HG03095 (cell line): ENCODE results near the gene DLX2.

ENCODE experiments used
- ATAC-seq: cut with Tn5 transposase; IDR thresholded peaks from one replicate; pipeline ENCODE4 v1.9.1; 2021; ENCODE audit warnings: moderate library complexity; ENCODE audit not compliant: unreplicated experiment

Gene DLX2

DNA sequence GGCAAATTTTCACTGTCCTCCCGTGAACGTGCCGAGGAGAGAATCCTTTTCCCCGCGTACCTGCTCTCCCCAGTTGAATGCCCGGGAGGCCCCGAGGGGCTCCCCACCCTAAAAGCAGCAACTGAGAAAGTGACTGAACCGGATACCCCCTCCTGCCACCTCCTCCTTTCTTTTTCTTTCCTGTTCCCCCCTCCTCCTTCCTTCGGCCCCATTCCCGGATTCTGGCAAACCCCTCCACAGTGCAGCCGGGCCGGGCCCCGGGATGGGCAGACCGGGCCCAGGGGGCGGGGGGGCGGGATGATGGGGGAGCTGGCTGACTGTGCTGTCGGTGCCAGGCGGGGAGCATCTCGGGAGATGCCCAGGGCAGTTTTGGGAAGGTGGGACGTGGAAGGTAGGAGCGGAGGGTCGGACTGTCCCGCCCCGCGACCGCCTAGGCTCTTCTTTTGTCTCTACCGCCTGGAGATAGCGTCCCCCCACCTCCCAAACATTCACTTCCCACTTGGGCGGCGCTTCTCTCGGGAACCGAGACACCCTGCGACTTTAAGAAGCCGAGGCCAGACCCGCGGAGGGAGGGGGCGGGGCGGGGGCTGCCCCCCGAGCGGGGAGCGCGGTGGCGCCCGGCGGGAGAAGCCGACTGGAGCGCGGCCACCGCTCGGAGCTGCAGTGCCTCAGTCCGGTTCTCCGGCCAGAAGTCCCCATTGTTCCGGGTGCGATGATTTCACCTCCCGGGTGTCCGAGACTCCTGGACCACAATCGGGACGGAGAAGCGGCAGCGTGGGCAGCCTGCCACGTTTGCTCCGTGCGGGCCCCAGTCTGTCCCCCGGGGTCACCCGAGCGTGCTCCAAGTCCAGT lies 8.2 kb downstream of the DLX2 start:
- ATAC-seq = no peak

DNA sequence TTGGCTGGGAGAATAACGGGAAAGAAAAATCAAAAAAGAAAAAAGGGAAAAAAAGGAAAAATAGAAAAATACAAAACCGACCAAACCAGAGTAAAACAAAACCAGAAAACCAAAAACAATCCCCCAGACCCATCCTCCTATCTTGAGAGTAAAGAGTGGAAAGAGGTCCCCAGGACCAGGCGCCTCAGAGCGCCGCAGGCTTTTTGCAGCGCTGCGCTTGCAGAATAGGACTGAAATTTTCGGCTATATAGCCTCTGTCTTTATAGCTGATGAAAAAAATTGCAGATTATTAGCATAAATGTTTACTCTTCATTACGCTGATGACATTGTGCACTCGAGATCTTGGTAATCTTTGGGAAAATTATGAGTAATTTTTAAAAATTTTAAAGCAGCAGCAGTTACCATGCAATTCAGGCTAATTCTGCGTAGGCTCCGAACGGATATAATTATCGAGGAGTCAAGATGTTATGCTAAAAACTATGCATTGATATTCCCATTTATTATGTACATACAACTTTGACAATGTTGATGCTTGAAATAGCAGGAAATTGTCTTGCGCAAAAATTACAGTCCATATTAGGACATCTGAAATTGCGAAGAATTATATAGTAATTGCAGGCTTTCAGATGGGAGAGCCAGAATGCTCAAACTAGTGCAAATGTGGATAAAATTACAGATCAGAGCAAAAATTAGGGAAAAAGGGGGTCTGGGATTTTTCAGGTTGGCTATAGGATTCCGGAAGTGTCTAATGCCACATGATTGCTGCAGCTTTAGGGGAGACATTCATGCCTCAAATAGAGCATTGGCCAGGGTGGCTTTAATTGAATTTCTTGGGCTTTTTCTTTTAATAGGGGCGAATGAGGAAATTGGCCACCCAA lies 9.0 kb downstream of the DLX2 start:
- ATAC-seq = no peak

DNA sequence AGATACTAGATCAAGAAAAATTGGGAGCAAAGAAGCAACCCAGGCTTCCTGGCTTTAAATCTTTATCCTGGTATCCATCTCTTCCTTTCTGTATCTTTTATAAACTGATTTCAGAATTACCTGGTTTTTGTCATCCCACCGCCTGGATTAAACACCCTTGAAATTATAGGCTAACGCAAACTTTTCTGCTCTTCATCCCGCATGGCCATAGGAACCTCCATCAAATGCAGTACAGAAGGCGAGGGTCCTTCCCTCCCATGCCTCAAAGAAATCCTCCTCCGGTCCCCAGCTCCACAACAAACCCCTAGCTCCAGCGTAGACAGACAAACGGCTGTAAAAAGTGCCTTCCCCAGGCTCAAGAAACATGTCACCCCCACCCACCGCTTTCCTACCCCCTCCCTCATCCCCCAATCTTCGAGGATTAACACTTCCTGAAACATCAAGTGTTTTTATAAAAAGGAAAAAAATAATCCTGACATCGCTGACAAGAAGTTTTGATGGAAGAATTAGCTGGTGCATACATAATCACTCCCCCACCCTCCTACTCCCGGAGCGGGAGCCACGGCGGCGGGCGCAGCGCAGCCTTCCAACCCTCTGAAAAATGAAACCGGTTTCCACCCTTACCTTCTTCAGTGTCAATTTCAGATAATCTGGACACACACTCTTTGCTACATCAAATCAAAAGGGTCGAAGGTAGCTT lies 9.8 kb downstream of the DLX2 start:
- ATAC-seq = no peak

DNA sequence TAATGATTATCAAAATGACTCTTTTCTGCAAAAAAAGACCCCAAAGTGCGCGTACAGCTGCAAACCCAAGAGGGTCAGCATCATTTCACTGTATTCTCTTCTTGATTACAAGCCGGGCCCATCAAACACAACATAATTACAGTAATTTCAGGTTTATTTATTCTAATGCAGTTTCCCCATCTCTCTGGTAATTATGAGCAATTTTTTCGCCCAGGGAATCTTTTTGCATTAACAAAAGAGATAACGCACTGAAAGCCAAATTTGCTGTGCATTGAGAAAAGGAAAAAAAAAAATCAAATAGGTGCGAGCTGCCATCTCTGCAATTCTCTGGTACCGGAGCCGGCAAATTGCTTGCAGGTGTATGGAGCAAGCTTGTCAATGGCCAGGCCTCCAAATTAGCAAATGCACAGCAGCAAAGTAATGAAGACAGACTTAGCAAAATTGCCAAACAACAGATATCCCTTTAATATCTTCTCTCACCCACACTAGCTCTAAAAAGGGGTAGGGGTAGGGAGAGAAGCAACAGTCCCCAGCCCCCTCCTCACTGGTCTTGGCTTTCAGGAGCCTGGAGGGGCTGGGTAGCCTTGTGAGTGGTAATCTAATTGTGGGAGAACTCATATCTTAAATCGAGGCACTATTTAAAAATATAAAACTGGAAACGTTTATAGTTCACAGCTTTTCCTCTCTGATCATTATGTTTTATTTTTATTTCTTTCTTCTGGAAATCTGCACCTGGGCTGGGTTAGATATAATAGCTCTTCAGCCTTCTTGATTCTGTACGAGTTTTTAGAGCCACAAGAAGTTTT lies 10.7 kb downstream of the DLX2 start:
- no peak for ATAC-seq

DNA sequence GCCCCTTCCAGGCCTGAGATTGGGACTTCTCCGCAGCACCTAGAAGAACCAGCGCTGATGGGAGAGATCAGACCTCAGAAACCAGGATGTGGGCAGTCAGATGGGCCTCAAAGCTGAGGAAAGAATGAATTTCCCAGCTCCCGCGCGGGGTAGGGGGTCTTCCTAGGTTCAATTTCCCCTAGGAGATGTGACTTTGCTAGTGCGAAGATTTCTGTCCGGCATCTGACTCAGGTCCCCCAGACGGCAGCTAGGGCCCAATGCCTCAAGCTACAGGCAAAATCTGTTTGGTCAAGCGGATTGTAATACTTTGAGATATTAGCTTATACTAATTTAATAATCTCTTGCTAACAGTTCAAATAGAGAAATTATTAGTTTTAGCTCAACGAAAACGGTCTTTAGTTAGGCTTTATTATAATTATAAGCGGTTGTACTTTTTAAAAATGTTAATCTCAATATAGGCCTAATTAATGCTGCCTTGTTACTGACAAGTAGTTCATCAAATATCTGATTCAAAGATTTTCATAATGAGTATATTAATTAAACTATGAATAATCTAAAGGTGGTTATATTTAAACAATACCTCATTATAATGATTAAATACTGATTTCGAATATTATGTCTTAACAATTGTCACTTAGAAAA lies 11.6 kb downstream of the DLX2 start:
- no peak for ATAC-seq

DNA sequence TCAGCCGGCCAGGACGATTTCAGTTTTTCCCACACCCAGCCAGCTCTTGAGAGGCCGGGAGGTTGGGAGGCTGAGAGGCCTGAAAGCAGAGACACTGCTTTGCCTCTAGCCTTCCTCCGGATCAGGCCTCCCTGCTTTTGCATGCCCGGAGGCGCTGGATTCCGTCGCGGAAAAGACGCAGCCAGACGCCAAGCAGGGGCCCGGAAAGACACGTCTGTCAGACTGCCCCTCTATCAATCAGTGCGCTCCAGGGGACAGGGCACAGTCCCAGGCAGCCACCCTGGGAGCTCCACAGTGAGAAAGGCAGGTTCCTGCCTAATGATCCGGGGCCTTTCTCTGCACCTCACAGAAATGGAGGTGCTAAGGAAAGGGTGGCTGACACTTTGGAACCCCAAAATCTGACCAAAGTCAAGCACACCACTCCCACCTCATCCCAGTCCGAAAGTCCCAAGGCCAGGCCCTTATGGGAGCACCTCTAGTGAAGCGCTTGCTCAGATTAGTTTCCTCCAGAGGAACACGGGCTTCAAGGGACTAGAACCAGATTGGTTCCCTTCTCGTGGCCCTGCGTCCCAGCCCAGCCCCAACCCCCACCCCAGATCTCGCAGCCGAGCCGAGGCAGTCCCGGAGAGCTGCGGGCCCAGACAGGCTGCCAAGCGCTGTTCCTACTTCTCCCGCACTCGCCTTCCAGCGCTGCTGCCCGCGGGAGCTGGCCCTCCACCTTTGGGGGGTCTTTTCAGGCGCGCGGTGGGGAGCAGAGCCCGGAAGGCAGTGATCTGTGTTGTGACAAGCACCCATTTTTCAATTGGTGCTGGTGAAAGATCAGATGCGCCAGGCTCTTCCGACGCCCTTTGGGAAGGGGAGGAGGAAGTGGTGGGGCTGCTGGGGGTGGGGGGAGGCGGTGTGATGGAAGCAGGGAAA lies 12.4 kb downstream of the DLX2 start:
- no peak for ATAC-seq

DNA sequence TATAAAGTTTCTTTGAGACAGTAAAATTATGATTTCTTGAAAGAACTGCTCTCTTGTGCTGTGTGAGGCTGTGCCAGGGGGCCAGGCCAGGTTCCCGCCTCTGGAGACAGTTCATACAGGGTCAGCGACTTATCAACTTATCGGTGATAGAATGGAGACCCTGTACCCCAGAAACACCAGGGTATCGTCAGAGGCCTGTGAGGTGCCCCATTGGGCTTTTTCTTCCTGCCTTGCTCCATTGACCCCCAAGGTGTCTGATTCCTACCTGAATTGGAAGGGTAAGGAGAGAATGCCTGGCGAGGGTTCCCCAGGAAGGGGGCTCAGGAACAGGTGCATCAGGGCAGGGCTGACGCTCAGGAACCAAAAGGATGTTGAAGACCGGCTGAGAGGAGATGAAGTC lies 13.1 kb downstream of the DLX2 start:
- ATAC-seq = no peak

DNA sequence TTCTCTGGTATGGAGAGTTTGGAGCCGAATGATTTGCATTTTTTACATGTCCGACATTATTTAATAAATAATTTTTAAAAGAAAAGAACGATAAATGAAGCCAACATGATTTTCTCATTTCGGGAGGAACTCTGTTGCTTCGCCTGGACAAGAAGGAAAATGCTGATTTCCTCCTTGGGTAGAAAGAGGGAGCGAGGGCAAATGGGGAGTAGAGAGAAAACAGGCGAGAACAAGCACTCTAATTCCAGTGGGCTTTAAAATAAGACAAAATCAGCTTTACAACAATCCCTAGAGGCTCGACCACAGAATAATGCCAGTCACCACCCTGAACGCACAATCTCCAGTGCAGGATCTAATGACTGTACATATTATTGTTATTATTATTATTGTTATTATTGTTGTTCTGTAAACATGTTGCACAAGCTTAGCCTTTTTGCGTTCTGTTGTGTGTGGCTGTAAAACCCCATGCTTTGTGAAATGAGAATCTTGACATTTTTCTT lies 13.6 kb downstream of the DLX2 start:
- ATAC-seq = no peak

DNA sequence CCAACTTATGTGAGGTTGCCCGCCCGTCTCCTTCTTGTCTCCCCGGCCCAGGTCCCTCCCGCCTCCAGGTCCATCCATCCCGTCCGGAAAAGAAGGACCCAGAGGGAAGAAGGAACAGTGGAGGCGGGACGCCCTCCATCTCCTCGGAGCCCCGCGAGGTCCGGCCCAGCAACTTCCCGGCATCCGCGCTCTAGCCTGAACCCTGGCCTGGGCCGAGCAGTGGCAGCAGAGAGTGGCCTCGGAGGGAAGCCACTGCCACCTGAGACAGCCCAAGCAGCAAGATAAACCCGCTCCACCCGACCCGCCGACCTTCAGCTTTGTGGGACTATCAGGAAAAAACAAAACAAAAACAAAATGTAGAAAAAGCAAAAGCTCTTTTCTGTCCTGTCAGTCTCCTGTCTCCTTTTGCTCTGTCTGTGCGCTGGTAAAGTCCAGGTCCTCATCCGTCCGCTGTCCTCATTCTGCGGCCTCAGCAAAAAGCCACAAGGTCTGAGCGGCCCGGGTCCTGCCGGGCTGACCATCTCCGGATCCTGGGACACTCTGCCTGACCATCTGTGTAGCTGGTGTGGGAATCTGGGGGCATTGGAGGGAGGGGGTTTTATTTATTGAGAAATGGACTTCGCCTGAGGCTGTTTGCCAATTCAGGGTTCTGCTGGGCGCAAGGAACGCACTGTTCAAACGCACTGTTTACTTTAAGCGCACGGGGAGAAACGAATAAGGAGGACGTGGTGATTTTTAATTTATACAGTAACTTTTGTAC lies 14.3 kb downstream of the DLX2 start:
- ATAC-seq = no peak

DNA sequence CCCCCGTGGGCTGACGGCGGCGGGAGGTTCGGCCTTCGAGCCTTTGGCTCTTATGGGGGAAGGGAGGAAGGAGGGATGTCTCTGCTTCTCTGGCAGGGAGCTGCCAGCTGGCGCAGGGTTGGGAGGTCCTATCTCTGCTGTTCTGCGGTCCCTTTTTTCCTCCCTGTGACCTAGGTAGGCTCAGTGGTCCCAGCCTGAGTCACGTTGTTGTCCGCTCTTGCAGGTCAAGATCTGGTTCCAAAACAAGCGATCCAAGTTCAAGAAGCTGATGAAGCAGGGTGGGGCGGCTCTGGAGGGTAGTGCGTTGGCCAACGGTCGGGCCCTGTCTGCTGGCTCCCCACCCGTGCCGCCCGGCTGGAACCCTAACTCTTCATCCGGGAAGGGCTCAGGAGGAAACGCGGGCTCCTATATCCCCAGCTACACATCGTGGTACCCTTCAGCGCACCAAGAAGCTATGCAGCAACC lies 14.9 kb downstream of the DLX2 start:
- ATAC-seq = no peak

DNA sequence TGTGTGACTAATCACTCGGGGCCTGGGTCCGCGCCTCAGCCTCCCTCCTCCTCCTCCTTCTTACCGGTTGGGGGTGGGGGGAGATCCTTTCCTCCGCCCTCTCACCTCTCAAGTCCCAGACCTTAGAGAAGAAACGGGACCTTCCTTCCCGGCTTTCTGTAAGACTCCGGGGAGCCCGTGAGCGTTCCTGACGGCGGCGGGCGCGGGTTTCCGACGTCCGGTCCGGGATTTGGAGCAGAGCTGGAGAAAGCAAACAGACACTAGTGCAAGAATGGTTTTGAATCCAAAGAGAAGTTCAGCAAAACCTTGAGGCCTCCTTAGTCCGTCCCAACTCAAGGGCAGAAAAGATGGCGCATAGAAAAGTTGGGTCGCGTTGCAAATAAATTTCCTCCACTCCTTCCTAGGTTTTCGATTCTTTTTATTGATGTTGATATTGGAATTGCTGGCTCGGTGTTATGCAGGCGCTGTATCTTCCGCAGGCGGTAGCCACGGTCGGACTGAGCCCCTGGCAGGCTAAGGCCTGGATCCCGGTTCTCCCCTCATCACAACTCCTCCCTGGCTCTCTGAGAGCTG lies 15.4 kb downstream of the DLX2 start:
- no peak for ATAC-seq

DNA sequence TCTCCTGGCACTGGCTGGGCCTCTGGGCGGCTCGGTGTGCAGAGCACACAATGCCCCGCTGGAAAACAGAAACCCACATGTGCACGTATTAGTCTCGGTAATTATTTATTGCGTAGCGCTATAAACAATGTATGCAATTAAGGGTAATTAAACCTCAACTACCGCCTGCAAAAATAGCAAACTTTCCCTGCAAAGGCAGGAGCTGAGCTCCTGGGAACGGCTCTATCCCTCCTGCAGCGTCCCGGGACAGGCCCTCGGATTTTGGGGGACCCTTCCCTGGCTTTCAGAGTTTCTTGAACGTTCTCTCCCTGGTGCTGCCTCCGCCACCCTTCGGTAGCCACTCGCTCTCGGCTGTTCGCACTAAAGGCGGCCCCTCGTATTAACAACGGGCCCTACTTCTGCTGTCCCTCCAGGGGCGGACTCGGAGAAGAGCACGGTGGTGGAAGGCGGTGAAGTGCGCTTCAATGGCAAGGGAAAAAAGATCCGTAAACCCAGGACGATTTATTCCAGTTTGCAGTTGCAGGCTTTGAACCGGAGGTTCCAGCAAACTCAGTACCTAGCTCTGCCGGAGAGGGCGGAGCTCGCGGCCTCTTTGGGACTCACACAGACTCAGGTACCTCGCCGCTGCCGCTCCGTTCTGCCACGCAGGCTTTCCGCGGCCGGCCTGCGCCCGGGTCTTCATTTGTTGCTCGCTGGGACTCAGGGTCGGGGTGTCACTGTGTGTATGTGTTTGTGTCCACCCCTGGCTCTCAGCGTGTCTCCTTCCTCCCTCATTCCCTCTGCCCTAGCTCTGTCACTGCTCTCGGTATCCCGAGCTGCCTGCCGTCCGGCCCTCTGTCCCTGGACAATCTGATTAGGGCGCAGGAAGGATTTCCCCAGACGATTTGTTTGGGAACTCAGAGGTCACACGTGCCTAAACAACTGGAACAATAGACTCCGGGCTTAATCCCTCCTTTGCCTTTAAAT lies 16.2 kb downstream of the DLX2 start:
- ATAC-seq = no peak

DNA sequence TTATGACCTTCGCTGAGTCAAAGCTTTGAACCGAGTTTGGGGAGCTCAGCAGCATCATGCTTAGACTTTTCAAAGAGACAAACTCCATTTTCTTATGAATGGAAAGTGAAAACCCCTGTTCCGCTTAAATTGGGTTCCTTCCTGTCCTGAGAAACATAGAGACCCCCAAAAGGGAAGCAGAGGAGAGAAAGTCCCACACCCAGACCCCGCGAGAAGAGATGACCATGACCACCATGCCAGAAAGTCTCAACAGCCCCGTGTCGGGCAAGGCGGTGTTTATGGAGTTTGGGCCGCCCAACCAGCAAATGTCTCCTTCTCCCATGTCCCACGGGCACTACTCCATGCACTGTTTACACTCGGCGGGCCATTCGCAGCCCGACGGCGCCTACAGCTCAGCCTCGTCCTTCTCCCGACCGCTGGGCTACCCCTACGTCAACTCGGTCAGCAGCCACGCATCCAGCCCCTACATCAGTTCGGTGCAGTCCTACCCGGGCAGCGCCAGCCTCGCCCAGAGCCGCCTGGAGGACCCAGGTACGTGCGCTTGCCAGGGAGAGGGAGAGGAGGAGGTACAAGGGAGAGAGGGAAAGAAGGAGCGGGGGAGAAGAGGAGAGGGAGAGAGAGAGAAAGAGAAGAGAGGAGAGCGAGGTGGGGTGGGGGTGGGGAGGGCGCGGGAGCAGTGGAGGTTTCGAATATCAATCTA lies 17.1 kb downstream of the DLX2 start, which contains the start of gene DLX1:
TSS of gene DLX1 (plus strand) at position 48 of the 700 bp plus-strand sequence. CDS start at position 219, 171 bp downstream.
- peak; percentile 13 for ATAC-seq

DNA sequence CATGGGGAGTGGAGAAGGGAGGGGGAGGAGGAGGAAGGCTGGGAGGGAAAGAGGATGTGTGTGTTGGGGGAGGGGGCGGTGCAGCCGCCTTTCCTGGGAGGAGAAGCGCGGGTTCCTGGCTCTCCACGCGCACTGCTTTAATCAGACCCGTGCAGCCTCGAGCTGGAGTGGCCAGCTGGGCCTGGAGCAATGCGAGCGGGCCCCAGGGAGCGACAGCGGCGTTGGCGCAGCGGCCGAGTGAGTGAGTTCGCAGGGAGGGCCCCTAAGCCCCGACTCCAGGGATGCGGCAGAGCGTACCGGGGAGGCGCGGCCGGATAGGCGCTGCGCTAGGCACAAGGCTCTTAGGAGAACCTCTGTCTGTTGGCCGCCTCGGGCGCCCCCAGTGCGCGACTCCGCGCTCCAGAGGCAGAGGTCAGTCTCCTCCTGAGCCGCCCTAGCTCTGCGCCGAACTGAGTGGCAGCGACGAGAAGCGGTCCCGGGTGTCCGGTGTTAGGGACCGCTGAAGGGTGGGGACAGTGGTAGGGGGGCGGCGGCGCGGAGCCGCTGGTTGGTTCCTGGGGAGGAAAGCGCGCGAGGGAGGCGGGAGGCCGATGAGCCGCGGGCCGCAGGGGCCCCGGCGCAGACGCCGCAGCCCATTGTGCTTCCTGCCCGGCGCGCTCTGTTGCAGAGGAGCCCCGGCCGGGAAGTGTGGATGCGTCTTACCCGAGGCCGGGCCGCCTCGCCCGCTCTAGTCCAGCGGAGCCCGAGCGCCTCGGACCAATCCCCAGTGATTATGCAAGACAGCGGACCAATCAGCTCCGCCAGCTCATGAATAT lies 17.8 kb downstream of the DLX2 start:
- peak; percentile 91 for ATAC-seq

DNA sequence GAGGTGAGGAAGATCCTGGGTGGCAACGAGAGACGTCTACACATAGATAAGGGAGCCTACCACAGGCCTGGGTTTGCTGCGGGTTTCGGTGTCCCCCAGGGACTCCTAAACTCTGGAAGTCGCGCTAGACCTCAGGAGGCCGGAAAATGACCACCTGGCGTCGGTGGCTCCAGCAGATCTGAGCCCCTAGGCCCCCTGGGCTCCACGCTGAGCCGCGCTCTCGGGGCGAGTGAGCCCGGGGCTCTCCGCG lies 18.4 kb downstream of the DLX2 start:
- no peak for ATAC-seq
